Measurements from ENCODE around the gene NINJ1.
"Not testable (repeated sequence)": the region's sequence is repeated elsewhere in the genome, so short reads cannot be mapped to it uniquely, and the experiment has no call there.

The NINJ1 gene

GRCh38 chr9:93107151-93107824, 26.8 kb downstream of the NINJ1 start:
- DNase-seq (ENCODE audit: low read depth in 1 of 2, low spot score in 1 of 2), result no peak

DNA sequence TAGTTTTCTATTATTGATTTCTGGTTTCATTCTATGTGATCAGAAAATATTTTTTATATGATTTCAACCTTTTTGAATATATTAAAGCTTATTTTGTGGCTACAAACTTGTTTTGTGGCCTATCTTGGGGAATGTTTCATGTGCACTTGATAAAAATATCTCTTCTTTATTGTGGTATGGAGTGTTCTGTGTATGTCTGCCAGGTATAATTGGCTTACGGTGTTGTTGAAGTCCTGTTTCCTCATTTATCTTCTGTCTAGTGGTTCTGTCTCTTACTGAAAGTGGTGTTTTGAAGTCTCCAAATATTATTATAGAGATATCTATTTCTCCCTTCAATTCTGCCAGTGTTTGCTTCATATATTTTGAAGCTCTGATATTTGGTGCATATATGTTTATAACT, 28.4 kb downstream of the NINJ1 start:
- no peak for DNase-seq (ENCODE audit: low read depth in 1 of 2, low spot score in 1 of 2)

DNA sequence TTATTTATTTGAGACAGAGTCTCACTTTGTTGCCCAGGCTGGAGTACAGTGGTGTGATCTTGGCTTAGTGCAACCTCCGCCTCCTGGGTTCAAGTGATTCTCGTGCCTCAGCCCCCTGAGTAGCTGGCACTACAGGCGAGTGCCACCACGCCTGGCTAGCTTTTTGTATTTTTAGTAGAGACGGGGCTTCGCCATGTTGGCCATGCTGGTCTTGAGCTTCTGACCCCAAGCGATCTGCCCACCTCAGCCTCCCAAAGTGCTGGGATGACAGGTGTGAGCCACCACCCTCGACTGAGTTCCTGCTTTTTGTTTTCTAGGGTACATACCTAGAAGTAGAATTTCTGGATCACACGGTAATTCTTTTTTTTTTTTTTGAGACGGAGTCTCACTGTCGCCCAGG, 33.0 kb downstream of the NINJ1 start:
- DNase-seq (ENCODE audit: low read depth in 1 of 2, low spot score in 1 of 2), result not testable (repeated sequence)

- DNase-seq (ENCODE audit: low read depth in 1 of 2, low spot score in 1 of 2), result no peak
These were observed 33.8 kb downstream of the NINJ1 start for GRCh38 chr9:93100276-93100636.

- DNase-seq (ENCODE audit: low read depth in 1 of 2, low spot score in 1 of 2), result no peak
These were observed 34.3 kb downstream of the NINJ1 start for GRCh38 chr9:93099551-93100275.

GRCh38 chr9:93098236-93098946, 35.7 kb downstream of the NINJ1 start:
- DNase-seq (ENCODE audit: low read depth in 1 of 2, low spot score in 1 of 2), result peak in 1 of 2 donors; percentile 50

DNA sequence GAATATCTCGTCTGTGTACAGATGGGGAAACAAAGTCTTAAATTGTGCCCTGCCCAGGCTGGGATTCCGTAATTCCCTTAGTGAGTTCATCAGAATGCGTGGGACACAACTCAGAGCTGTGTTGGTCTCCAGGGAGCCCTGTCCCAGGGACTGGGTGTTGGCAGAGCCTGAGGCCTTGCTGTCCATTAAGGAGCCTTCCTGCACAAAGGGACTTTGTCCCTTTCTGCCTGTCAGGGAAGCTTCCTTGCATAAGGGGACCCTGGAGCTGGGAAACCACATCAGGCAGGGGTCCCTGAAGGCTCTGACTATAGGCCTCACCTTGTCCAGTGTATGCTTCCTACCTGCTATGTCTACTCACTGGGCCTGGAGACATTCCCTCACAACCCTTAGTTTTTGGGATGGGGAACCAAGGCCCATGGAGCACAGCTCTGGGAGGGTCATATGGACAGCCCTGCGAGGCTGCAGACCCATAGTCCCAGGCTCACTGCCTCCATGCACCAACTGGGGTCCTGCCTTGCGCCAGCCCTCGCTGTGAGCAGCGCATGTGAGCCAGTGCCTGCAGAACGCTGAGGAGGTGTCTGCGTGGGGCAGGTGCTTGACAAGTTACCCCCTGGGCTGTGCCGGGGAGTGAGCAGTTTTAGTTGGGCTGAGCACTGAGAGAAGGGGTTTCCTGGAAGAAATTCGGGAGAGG, 36.4 kb downstream of the NINJ1 start:
- DNase-seq (ENCODE audit: low read depth in 1 of 2, low spot score in 1 of 2), result no peak

- no peak for DNase-seq (ENCODE audit: low read depth in 1 of 2, low spot score in 1 of 2)
These were observed 37.2 kb downstream of the NINJ1 start for GRCh38 chr9:93096811-93097382.

- DNase-seq (ENCODE audit: low read depth in 1 of 2, low spot score in 1 of 2), result peak in 1 of 2 donors; percentile 100
These were observed 37.8 kb downstream of the NINJ1 start, which contains the start of gene CARD19 for GRCh38 chr9:93096131-93096802. TSS of gene CARD19 (plus strand) at chr9:93096217. CDS start at chr9:93096346, 129 bp downstream.

DNA sequence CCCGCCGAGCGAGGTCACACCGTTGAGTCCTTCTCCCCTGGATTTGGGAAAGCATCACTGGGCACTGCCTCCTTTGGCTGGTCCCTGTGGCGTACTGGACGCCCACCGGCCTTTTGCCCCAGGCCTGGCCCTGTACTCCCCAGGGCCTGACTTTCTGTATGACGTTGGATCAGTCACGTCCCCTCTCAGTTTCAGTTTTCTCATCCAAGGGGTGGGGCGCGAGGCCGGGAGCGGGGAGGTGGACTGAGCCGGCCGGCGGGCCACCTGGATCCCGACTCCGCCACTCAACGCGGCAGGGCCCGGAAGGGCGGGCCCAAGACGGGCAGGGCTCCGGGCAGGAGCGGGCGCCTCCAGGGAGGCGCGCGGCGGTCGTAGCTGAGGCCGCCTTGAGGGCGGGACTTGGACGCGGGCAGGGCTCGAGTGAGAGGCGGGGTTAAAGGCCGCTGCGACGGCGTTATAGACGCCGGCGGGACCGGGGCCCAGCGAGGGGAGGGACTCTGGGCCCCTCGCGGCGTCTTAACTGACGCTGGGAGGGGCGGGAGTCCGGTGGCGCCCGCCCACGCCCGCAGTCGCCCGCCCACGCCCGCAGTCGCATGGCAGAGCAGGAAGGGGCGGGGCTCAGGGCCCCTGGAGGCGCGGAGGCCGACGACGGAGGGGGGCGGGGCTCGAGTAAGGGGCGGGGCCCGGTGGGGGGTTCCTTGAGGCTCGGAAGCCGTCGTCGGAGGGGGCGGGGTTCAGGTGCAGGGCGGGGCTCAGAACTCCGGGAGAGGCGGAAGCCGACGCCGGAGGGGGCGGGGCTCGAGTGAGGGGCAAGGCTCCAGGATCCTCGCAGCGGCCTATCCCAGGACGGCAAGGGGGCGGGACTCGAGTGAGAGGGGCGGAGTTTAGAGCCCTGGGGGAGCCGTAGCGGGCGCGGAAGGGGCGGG, 38.6 kb downstream of the NINJ1 start:
- DNase-seq (ENCODE audit: low read depth in 1 of 2, low spot score in 1 of 2), result peak; percentile 70 to 100

DNA sequence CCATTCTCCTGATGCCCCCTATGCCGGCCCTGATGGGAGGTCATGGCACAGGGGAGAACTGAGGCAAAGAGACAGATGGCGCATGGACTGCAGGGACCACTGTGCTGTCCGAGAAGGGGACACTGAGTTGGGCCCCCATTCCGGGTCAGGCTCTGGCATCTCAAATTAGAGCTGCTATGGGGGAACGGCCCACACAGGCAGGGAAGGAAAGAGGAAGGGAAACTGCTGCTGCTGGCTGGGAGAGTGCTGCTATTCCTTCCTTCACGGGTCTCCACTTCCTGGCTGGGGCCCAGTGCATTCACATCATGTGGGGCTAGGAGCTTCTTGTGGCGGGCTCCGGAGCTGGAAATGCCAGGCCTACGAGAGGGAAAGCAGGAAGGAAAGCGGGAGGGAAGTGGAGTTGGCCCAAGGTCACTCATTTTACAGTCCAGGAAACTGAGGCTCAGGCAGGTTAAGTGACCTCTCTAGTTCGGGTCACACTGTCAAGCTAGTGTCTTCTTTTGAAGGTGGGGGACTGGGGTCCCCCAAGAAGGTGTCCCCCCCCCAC, 39.3 kb downstream of the NINJ1 start:
- DNase-seq (ENCODE audit: low read depth in 1 of 2, low spot score in 1 of 2), result no peak

GRCh38 chr9:93093877-93094657, 40.0 kb downstream of the NINJ1 start:
- DNase-seq (ENCODE audit: low read depth in 1 of 2, low spot score in 1 of 2), result no peak

GRCh38 chr9:93093127-93093876, 40.7 kb downstream of the NINJ1 start:
- DNase-seq (ENCODE audit: low read depth in 1 of 2, low spot score in 1 of 2), result no peak

GRCh38 chr9:93092251-93092991, 41.6 kb downstream of the NINJ1 start:
- DNase-seq (ENCODE audit: low read depth in 1 of 2, low spot score in 1 of 2), result no peak

- peak in 1 of 2 donors; percentile 76 for DNase-seq (ENCODE audit: low read depth in 1 of 2, low spot score in 1 of 2)
These were observed 42.5 kb downstream of the NINJ1 start for GRCh38 chr9:93091453-93092081.

DNA sequence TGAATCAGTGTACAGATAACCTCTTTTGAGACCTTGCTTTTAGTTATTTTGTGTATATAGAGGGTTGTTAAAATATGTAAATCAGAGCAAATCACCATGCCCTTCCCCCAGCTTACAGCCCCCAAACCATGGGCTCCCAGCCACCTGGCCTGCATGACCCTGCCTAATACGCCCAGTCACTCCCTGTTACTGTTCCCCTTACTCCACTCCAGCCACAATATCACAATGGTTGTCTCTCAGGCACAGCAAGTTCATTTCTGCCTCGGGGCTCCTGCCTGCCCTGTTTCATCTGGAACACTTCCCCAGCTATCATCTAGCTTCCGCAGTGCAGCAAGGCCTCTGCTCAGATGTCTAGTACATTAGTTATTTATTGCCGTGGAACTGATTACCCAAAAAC, 43.0 kb downstream of the NINJ1 start:
- no peak for DNase-seq (ENCODE audit: low read depth in 1 of 2, low spot score in 1 of 2)
